GM12872 (cell line): ENCODE data around the gene CRTC2.

Experiments used
- TF ChIP-seq, protein P1 (sequence below): IDR thresholded peaks from 3 replicates; pipeline ENCODE4 v1.5.1; 2011; ENCODE audit warnings: low read depth, mild to moderate bottlenecking, low read length, moderate library complexity; ENCODE audit not compliant: insufficient read depth

The CRTC2 gene, protein sequence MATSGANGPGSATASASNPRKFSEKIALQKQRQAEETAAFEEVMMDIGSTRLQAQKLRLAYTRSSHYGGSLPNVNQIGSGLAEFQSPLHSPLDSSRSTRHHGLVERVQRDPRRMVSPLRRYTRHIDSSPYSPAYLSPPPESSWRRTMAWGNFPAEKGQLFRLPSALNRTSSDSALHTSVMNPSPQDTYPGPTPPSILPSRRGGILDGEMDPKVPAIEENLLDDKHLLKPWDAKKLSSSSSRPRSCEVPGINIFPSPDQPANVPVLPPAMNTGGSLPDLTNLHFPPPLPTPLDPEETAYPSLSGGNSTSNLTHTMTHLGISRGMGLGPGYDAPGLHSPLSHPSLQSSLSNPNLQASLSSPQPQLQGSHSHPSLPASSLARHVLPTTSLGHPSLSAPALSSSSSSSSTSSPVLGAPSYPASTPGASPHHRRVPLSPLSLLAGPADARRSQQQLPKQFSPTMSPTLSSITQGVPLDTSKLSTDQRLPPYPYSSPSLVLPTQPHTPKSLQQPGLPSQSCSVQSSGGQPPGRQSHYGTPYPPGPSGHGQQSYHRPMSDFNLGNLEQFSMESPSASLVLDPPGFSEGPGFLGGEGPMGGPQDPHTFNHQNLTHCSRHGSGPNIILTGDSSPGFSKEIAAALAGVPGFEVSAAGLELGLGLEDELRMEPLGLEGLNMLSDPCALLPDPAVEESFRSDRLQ

DNA sequence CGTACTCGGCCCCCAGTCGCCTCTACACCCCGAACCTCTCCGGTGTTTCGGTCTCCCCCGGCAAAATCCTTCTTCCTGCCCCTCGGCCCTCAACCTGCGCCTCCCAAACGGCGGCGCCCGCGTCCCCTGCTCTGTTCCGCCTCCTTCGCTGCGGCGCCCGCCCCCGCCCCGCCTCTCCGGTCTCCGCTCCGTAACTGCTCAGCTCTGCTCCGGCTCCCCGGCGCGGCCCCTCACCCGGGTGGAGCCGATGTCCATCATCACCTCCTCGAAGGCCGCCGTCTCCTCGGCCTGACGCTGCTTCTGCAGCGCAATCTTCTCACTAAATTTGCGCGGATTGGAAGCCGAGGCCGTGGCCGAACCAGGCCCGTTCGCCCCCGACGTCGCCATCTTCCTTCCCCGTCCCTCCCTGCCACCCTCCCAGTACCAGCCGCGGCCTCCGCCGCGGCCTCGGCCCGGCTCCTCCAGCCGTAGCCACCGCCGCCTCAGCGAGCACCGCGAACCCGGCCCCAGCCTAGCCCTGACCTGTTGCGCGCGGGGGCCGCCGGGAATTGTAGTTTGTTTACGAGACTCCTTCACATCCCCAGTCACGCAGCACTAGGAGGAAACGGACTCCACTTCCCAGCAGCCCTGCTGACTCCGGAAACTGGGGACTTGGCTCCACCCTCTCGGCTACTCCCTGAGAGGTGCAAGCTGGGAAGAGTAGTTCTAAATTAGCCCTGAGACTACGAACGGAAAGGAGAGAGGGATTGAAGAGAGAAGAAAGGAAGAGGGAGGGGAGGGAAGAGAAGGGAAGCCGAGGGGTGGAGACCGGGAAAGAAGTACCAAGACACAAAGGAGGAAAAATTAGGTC, at the start of gene CRTC2:
Gene CRTC2 (minus strand): TSS at position 502 of the 850 bp plus-strand sequence. CDS start 115 bp downstream, at position 387.
- TF ChIP-seq, protein P1, sequence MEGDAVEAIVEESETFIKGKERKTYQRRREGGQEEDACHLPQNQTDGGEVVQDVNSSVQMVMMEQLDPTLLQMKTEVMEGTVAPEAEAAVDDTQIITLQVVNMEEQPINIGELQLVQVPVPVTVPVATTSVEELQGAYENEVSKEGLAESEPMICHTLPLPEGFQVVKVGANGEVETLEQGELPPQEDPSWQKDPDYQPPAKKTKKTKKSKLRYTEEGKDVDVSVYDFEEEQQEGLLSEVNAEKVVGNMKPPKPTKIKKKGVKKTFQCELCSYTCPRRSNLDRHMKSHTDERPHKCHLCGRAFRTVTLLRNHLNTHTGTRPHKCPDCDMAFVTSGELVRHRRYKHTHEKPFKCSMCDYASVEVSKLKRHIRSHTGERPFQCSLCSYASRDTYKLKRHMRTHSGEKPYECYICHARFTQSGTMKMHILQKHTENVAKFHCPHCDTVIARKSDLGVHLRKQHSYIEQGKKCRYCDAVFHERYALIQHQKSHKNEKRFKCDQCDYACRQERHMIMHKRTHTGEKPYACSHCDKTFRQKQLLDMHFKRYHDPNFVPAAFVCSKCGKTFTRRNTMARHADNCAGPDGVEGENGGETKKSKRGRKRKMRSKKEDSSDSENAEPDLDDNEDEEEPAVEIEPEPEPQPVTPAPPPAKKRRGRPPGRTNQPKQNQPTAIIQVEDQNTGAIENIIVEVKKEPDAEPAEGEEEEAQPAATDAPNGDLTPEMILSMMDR = no peak

DNA sequence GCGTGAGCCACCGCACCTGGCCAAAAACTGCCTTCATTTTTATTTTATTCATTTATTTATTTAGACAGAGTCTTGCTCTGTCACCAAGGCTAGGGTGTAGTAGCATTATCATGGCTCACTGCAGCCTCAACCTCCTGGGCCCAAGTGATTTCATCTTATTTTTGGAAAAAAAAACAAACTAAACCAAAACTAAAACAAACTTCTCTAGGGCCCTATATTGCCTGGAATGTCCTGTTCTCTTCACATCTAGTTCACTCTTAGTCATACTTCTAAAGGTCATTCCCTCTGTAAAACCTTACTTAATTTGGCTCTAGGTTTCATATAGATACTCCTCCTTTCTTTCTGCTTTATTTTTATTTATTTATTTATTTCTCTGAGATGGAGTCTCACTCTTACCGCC, 47.7 kb upstream of the CRTC2 start:
- TF ChIP-seq, protein P1 = no peak

DNA sequence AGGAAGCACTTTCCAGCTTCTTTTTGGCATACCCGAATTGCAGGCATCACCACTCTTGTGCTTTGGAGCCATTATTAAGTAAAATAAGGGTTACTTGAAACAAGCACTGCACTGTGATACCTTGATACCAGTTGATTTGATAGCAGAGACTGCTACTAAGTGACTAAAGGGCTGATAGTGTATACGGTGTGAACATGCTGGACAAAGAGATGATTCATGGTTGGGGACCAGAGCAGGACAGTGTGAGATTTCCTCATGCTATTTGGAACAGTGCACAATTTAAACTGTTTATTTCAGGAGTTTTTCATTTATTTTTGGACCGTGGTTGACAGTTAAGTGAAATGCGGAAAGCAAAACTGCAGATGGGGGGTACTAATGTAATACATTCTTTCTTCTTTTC, 42.0 kb upstream of the CRTC2 start:
- TF ChIP-seq, protein P1 = no peak

DNA sequence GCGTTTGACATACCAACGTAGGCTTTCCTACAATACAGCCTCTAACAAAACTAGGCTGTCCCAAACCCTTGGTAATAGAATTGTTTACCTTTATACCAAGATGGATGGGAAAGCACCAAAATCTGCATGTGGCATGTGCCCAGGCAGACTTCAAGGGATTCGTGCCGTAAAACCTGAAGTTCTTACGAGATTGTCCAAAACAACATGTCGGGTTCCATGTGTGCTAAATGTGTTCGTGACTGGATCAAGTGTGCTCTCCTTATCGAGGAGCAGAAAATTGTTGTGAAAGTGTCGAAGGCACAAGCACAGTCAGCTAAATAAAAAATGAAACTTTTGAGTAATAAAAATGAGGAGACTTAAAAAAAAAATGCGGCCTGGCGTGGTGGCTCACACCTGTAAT, 37.2 kb upstream of the CRTC2 start:
- TF ChIP-seq, protein P1 = no peak

- TF ChIP-seq, protein P1 = no peak
These were observed 36.8 kb upstream of the CRTC2 start for GRCh38 chr1:153995202-153995601.

GRCh38 chr1:153991806-153992205, 33.4 kb upstream of the CRTC2 start:
- TF ChIP-seq, protein P1 = no peak

GRCh38 chr1:153991151-153991630, 32.8 kb upstream of the CRTC2 start:
- TF ChIP-seq, protein P1 = no peak
